WERI-Rb-1 (cell line): ENCODE results near the gene KLF2.

Experiments used
- DNase-seq: peaks from one replicate; pipeline ENCODE4 v3.0.0-alpha.2; 2020
- H3K27ac ChIP-seq: fragments of 250-450 bp; sonication (Bioruptor Pico); 2 replicates; pipeline ENCODE4 v1.5.1; 2020; ENCODE audit warnings: mild to moderate bottlenecking, moderate library complexity
- H3K27me3 ChIP-seq: fragments of 250-450 bp; sonication (Bioruptor Pico); 2 replicates; pipeline ENCODE4 v1.5.1; 2021; ENCODE audit warnings: mild to moderate bottlenecking, low read depth, moderate library complexity; ENCODE audit not compliant: insufficient read depth, severe bottlenecking
- H3K36me3 ChIP-seq: fragments of 250-450 bp; sonication (Bioruptor Pico); 2 replicates; pipeline ENCODE4 v1.5.1; 2020; ENCODE audit warnings: mild to moderate bottlenecking, moderate library complexity
- H3K4me3 ChIP-seq: 2 replicates; pipeline ENCODE4 v1.5.1; 2011; ENCODE audit warnings: low read depth, mild to moderate bottlenecking, control low read depth, low read length
- H3K9me3 ChIP-seq: fragments of 250-450 bp; sonication (Bioruptor Pico); 2 replicates; pipeline ENCODE4 v1.5.1; 2021; ENCODE audit warnings: mild to moderate bottlenecking, moderate library complexity; ENCODE audit not compliant: severe bottlenecking
- CTCF ChIP-seq: IDR thresholded peaks from 2 replicates; pipeline ENCODE4 v1.5.1; 2011; ENCODE audit warnings: low read depth, mild to moderate bottlenecking, control low read depth, inconsistent platforms, low read length

The KLF2 gene

GRCh38 chr19:16330806-16331690 lies 6.4 kb downstream of the KLF2 start:
- H3K27ac ChIP-seq: no peak overlapping the region

GRCh38 chr19:16333001-16333586 lies 8.5 kb downstream of the KLF2 start:
- TF ChIP-seq CTCF: no peak
- DNase-seq: no peak

More at GRCh38 chr19:16330806-16331690, 6.4 kb downstream of the KLF2 start:
- Histone ChIP-seq H3K36me3 (0 out of 2 replicates have a peak, but pooled peaks cover 3% of the 10 kb centered on the region), H3K9me3 (no peaks in the 10 kb centered on the region), H3K27me3 (no peaks in the 10 kb centered on the region), H3K4me3 (no peak overlapping the region)
- TF ChIP-seq CTCF: no peak
- DNase-seq: no peak

GRCh38 chr19:16334411-16334810 lies 9.8 kb downstream of the KLF2 start:
- no peaks in the 10 kb centered on the region for H3K36me3 ChIP-seq
- DNase-seq: no peak
- TF ChIP-seq CTCF: no peak
- no peaks in the 10 kb centered on the region for H3K27me3 ChIP-seq
- H3K4me3 ChIP-seq: no peak overlapping the region
- H3K27ac ChIP-seq: no peak overlapping the region
- H3K9me3 ChIP-seq: no peaks in the 10 kb centered on the region

More at GRCh38 chr19:16333001-16333586, 8.5 kb downstream of the KLF2 start:
- H3K27me3 ChIP-seq: no peaks in the 10 kb centered on the region
- H3K36me3 ChIP-seq: no peaks in the 10 kb centered on the region
- H3K27ac ChIP-seq: no peak overlapping the region
- H3K4me3 ChIP-seq: no peak overlapping the region
- H3K9me3 ChIP-seq: no peaks in the 10 kb centered on the region

GRCh38 chr19:16335226-16335625 lies 10.6 kb downstream of the KLF2 start:
- no peak for TF ChIP-seq CTCF
- Histone ChIP-seq H3K27me3 (no peaks in the 10 kb centered on the region), H3K9me3 (no peaks in the 10 kb centered on the region), H3K27ac (no peak overlapping the region), H3K36me3 (no peaks in the 10 kb centered on the region), H3K4me3 (no peak overlapping the region)
- DNase-seq: no peak

GRCh38 chr19:16336571-16336970 lies 11.9 kb downstream of the KLF2 start:
- Histone ChIP-seq H3K27me3 (no peaks in the 10 kb centered on the region), H3K27ac (no peak overlapping the region), H3K36me3 (no peaks in the 10 kb centered on the region), H3K4me3 (no peak overlapping the region), H3K9me3 (no peaks in the 10 kb centered on the region)
- no peak for DNase-seq
- TF ChIP-seq CTCF: no peak
